NB4 (cell line): ENCODE measurements around the gene PNPLA2.

Experiments
- DNase-seq: peaks from one replicate; pipeline ENCODE4 v3.0.0; 2010; ENCODE audit warnings: low read depth
- H3K4me3 ChIP-seq: one replicate; pipeline ENCODE4 v1.5.1; 2011; ENCODE audit warnings: mild to moderate bottlenecking, low read depth, low read length, moderate library complexity
- CTCF ChIP-seq: IDR thresholded peaks from one replicate; pipeline ENCODE4 v1.5.1; 2012; ENCODE audit warnings: low read depth, low read length
- MAX ChIP-seq: IDR thresholded peaks from 2 replicates; pipeline ENCODE4 v1.6.1; 2011; ENCODE audit warnings: low read depth, low read length
- MYC ChIP-seq: IDR thresholded peaks from 2 replicates; pipeline ENCODE4 v1.6.1; 2011; ENCODE audit warnings: low read depth, low read length
- POLR2A ChIP-seq: IDR thresholded peaks from 2 replicates; pipeline ENCODE4 v1.6.1; 2011; ENCODE audit warnings: mild to moderate bottlenecking; ENCODE audit not compliant: insufficient read length; ENCODE audit errors: extremely low read depth

The PNPLA2 gene

GRCh38 chr11:813456-814096 is 5.1 kb upstream of the PNPLA2 start:
- DNase-seq, result peak; percentile 57
- TF ChIP-seq MYC (peak; percentile 72), MAX (peak; percentile 81), POLR2A (no peak)
- no peak overlapping the region for H3K4me3 ChIP-seq

- no peak overlapping the region for H3K4me3 ChIP-seq
- DNase-seq, result no peak
- TF ChIP-seq MAX (no peak), POLR2A (no peak), MYC (no peak), CTCF (no peak)
Measured at GRCh38 chr11:815675-816432, 2.9 kb upstream of the PNPLA2 start.

- TF ChIP-seq POLR2A (no peak), CTCF (no peak), MYC (no peak), MAX (peak; percentile 43)
- no peak overlapping the region for H3K4me3 ChIP-seq
- DNase-seq, result no peak
Measured at GRCh38 chr11:816433-816779, 2.3 kb upstream of the PNPLA2 start.

GRCh38 chr11:819129-819931 is 616 bp downstream of the PNPLA2 start:
- peak; percentile 91 for DNase-seq
- peak overlapping the region; percentile 68 for H3K4me3 ChIP-seq
- TF ChIP-seq CTCF (no peak), MYC (no peak; the same call in none of the 2 replicates), POLR2A (peak; percentile 84)

GRCh38 chr11:819943-820649 is 1.4 kb downstream of the PNPLA2 start:
- TF ChIP-seq MYC, result peak; percentile 26
- no peak for TF ChIP-seq POLR2A
- peak; percentile 41; the same call in 1 of the 2 replicates for TF ChIP-seq MAX
- DNase-seq, result peak; percentile 93
- peak overlapping the region; percentile 68 for H3K4me3 ChIP-seq

- peak; percentile 61 for DNase-seq
- H3K4me3 ChIP-seq, result peak overlapping the region; percentile 68
- no peak for TF ChIP-seq MYC
- TF ChIP-seq CTCF, result no peak
- TF ChIP-seq POLR2A, result no peak
- no peak for TF ChIP-seq MAX
Measured at GRCh38 chr11:820655-821511, 2.2 kb downstream of the PNPLA2 start.
